ENCODE results near the gene CASP10. TPM values are rescaled to one million over a fixed set of nuclear protein-coding genes. Genes with fewer than 3 reads are reported as not detected.

CASP10 gene
- total and polyA plus RNA-seq, 2 of the 8 experiments (the other 6 are each of a cell fraction or from before 2014, with no cell fraction given) = 2.3 to 4.0 TPM

GRCh38 chr2:201276511-201276910 lies 93.6 kb downstream of the CASP10 start:
- WGBS, 2 experiments (ENCODE audit: extremely low coverage in 1 of 2, insufficient coverage in 1 of 2, insufficient read length in 1 of 2, insufficient replicate concordance in 2 of 2, low coverage in 1 of 2, low lambda C conversion rate in 2 of 2, missing lambda C conversion rate in 1 of 2) = 93% methylated on average over 6 of the region's 6 CpGs; no CpG with 5 or more reads in 1 of the 2 experiments
- TF ChIP-seq CEBPB (IDR thresholded peaks at IDR 0.05; ENCODE audit: low read depth, low read length) (no peak), SIN3A (conservative IDR thresholded peaks at IDR 0.05 in 1 of 2, IDR thresholded peaks at IDR 0.05 in 1 of 2; ENCODE audit: low read depth in 1 of 2, low read length in 2 of 2) (no peak), TEAD4 (IDR thresholded peaks at IDR 0.05; ENCODE audit: low read depth, low read length) (no peak), CHD1 (IDR thresholded peaks at IDR 0.05; ENCODE audit: low read depth, low read length) (no peak), ASH2L (IDR thresholded peaks at IDR 0.05; ENCODE audit: low read length) (no peak), KDM4A (IDR thresholded peaks at IDR 0.05; ENCODE audit: low read depth, low read length, severe bottlenecking) (no peak), CTCF (IDR thresholded peaks at IDR 0.05; ENCODE audit: control extremely low read depth in 1 of 3, insufficient read depth in 1 of 3, low read depth in 1 of 3, low read length in 3 of 3) (no peak), RNF2 (IDR thresholded peaks at IDR 0.05; ENCODE audit: borderline replicate concordance, low read depth, low read length, missing control alignments, poor library complexity, severe bottlenecking) (no peak), JUN (IDR thresholded peaks at IDR 0.05; ENCODE audit: low read depth, low read length) (no peak), HDAC2 (IDR thresholded peaks at IDR 0.05; ENCODE audit: borderline replicate concordance in 1 of 2, low read depth in 2 of 2, low read length in 2 of 2) (no peak), SP1 (IDR thresholded peaks at IDR 0.05; ENCODE audit: low read depth, low read length) (no peak)

More at GRCh38 chr2:201276511-201276910, 93.6 kb downstream of the CASP10 start:
- Histone ChIP-seq H3K4me3 (ENCODE audit: extremely low read depth in 1 of 4, insufficient read depth in 2 of 4, low read depth in 3 of 4, low read length in 4 of 4) (no peak overlapping the region), H3K27ac (ENCODE audit: low read depth, low read length) (no peak overlapping the region), H3K23ac (ENCODE audit: insufficient read length) (no peak overlapping the region), H2BK120ac (replicated peaks; ENCODE audit: low read depth, low read length) (no peak overlapping the region), H3K9me3 (ENCODE audit: insufficient read depth in 2 of 2, low read depth in 1 of 2, low read length in 1 of 2) (no peaks in the 10 kb centered on the region), H2BK12ac (ENCODE audit: low read depth, low read length) (no peak overlapping the region), H3K79me2 (ENCODE audit: control insufficient read depth in 1 of 2, insufficient read depth in 2 of 2, low read length in 2 of 2) (no peaks in the 10 kb centered on the region), H2BK5ac (ENCODE audit: low read depth, low read length) (no peak overlapping the region), H3K4ac (replicated peaks; ENCODE audit: insufficient read length, low read depth, low read length) (no peak overlapping the region), H3K14ac (ENCODE audit: insufficient read length) (no peak overlapping the region), H4K20me1 (replicated peaks in 1 of 2; ENCODE audit: control insufficient read depth in 1 of 2, insufficient read depth in 2 of 2, low read length in 2 of 2) (no peaks in the 10 kb centered on the region), H3K23me2 (ENCODE audit: low read depth, low read length) (no peaks in the 10 kb centered on the region), H2AFZ (ENCODE audit: low read length) (0 out of 2 replicates have a peak overlapping the region, but pooled peaks have one; percentile 19), H2BK15ac (ENCODE audit: low read length) (no peak overlapping the region), H4K5ac (ENCODE audit: insufficient read length, low read depth, low read length) (no peak overlapping the region), H2BK20ac (ENCODE audit: low read length) (no peak overlapping the region), H3K4me1 (replicated peaks in 1 of 4; ENCODE audit: control insufficient read depth in 3 of 4, insufficient read depth in 4 of 4, low read length in 3 of 4) (no peaks in the 10 kb centered on the region), H3K4me2 (ENCODE audit: insufficient read depth in 1 of 2, low read depth in 2 of 2, low read length in 2 of 2) (no peak overlapping the region), H4K8ac (ENCODE audit: extremely low read depth, insufficient read depth, low read length) (no peak overlapping the region), H3K36me3 (ENCODE audit: control insufficient read depth in 2 of 4, insufficient read depth in 4 of 4, low read length in 3 of 4) (no peaks in the 10 kb centered on the region; a peak in 1 of 8 replicates), H3K27me3 (replicated peaks in 1 of 4; ENCODE audit: control insufficient read depth in 3 of 4, extremely low read depth in 1 of 4, insufficient read depth in 3 of 4, low read length in 3 of 4) (no peaks in the 10 kb centered on the region), H2AK5ac (ENCODE audit: low read depth, low read length) (no peak overlapping the region), H3K9ac (replicated peaks in 1 of 4; ENCODE audit: extremely low read depth in 1 of 4, low read depth in 3 of 4, low read length in 3 of 4) (no peak overlapping the region), H3K56ac (replicated peaks; ENCODE audit: insufficient read length, low read depth, low read length) (no peak overlapping the region), H3K18ac (ENCODE audit: extremely low read depth, low read length) (no peak overlapping the region), H3K79me1 (ENCODE audit: low read depth, low read length) (no peaks in the 10 kb centered on the region), H4K91ac (replicated peaks; ENCODE audit: insufficient read length, low read length) (no peak overlapping the region)
- POLR2A ChIA-PET (ENCODE audit: partially characterized antibody) = no interaction called here
- no peak for FAIRE-seq
- no peak for DNase-seq (ENCODE audit: low read depth in 1 of 2, low spot score in 2 of 2)
- CTCF ChIA-PET (ENCODE audit: partially characterized antibody) = interaction anchor here (0.5 to 3.8 kb wide), 20 partner anchors 8 to 213 kb away, joined by 3 to 21 read pairs (median 4); partner anchors contain the start of gene CASP8

Data from H1 (cell line).